GM23338 (cell line): ENCODE measurements around the gene PDE6H. TPM values are rescaled to one million over a fixed set of nuclear protein-coding genes. Genes with fewer than 3 reads are reported as not detected.

ENCODE experiments used
- ATAC-seq: fragments of 200-7000 bp; cut with Tn5 transposase; 3 replicates; pipeline ENCODE4 v1.9.1; 2020
- DNase-seq: peaks from one replicate; pipeline ENCODE4 v3.0.0-alpha.2; 2015; ENCODE audit warnings: low spot score
- H2AFZ ChIP-seq: fragments of 200-600 bp; sonication (generic); 2 replicates; pipeline ENCODE4 v1.8.0; 2016; ENCODE audit warnings: antibody characterized with exemption, mild to moderate bottlenecking, moderate library complexity
- H3F3A ChIP-seq: fragments of 200-600 bp; sonication (generic); replicated peaks from 2 replicates; pipeline ENCODE4 v1.8.0; 2017; ENCODE audit warnings: antibody characterized with exemption, mixed run types, low read depth
- H3K27ac ChIP-seq: fragments of 200-600 bp; sonication (generic); 2 replicates; pipeline ENCODE4 v1.6.1; 2016; ENCODE audit warnings: low read depth
- H3K27me3 ChIP-seq: fragments of 200-600 bp; sonication (generic); 2 replicates; pipeline ENCODE4 v1.8.0; 2016; ENCODE audit warnings: mild to moderate bottlenecking, mixed run types, moderate library complexity; ENCODE audit not compliant: insufficient read depth
- H3K36me3 ChIP-seq: fragments of 200-600 bp; sonication (generic); 2 replicates; pipeline ENCODE4 v1.8.0; 2016; ENCODE audit warnings: mild to moderate bottlenecking; ENCODE audit not compliant: insufficient read depth
- H3K4me1 ChIP-seq: fragments of 200-600 bp; sonication (generic); 2 replicates; pipeline ENCODE4 v1.8.0; 2016; ENCODE audit warnings: mild to moderate bottlenecking, moderate library complexity; ENCODE audit not compliant: insufficient read depth
- H3K4me2 ChIP-seq: fragments of 200-600 bp; sonication (generic); 2 replicates; pipeline ENCODE4 v1.7.1; 2017; ENCODE audit warnings: mixed run types
- H3K4me3 ChIP-seq: fragments of 200-600 bp; sonication (generic); 2 replicates; pipeline ENCODE4 v1.6.1; 2016; ENCODE audit warnings: mixed run types
- H3K79me2 ChIP-seq: fragments of 200-600 bp; sonication (generic); replicated peaks from 2 replicates; pipeline ENCODE4 v1.8.0; 2017; ENCODE audit warnings: mild to moderate bottlenecking; ENCODE audit not compliant: insufficient read depth
- H3K9me2 ChIP-seq: fragments of 200-600 bp; sonication (generic); 2 replicates; pipeline ENCODE4 v1.8.0; 2017; ENCODE audit not compliant: insufficient read depth
- H4K20me1 ChIP-seq: fragments of 200-600 bp; sonication (generic); replicated peaks from 2 replicates; pipeline ENCODE4 v1.8.0; 2017; ENCODE audit warnings: mild to moderate bottlenecking; ENCODE audit not compliant: insufficient read depth
- H3K27ac Mint-ChIP-seq: 2 replicates; pipeline ENCODE4 v1.8.0; 2020; ENCODE audit warnings: inconsistent platforms, mild to moderate bottlenecking, moderate library complexity, mixed read lengths
- H3K27me3 Mint-ChIP-seq: 3 replicates; pipeline ENCODE4 v1.8.0; 2022; ENCODE audit warnings: low read depth, mild to moderate bottlenecking, moderate library complexity, mixed read lengths, inconsistent platforms; ENCODE audit not compliant: insufficient read depth, poor library complexity
- H3K36me3 Mint-ChIP-seq: 3 replicates; pipeline ENCODE4 v1.8.0; 2021; ENCODE audit warnings: low read depth, mild to moderate bottlenecking, inconsistent platforms, moderate library complexity, mixed read lengths
- H3K4me1 Mint-ChIP-seq: 3 replicates; pipeline ENCODE4 v1.8.0; 2020; ENCODE audit warnings: mild to moderate bottlenecking, inconsistent platforms, mixed read lengths
- H3K4me3 Mint-ChIP-seq: 3 replicates; pipeline ENCODE4 v1.8.0; 2021; ENCODE audit warnings: moderate library complexity, mild to moderate bottlenecking, inconsistent platforms, mixed read lengths
- H3K9me3 Mint-ChIP-seq: 3 replicates; pipeline ENCODE4 v1.8.0; 2020; ENCODE audit warnings: moderate library complexity, mild to moderate bottlenecking, inconsistent platforms, mixed read lengths
- CREB1 ChIP-seq: fragments of 250-450 bp; sonication (Bioruptor Pico); IDR thresholded peaks from 2 replicates; pipeline ENCODE4 v1.5.0; 2020; ENCODE audit warnings: low read depth, mild to moderate bottlenecking, moderate library complexity
- EZH2phosphoT487 ChIP-seq: fragments of 200-600 bp; sonication (generic); IDR thresholded peaks from one replicate; pipeline ENCODE4 v1.8.1; 2018; ENCODE audit warnings: antibody characterized with exemption; ENCODE audit not compliant: unreplicated experiment
- JUNB ChIP-seq: IDR thresholded peaks from one replicate; pipeline ENCODE4 v1.6.1; 2016; ENCODE audit warnings: antibody characterized with exemption; ENCODE audit not compliant: unreplicated experiment
- NANOG ChIP-seq: IDR thresholded peaks from 2 replicates; pipeline ENCODE4 v1.6.1; 2016; ENCODE audit warnings: antibody characterized with exemption, borderline replicate concordance
- POLR2AphosphoS5 ChIP-seq: IDR thresholded peaks from 2 replicates; pipeline ENCODE4 v1.6.1; 2016; ENCODE audit warnings: antibody characterized with exemption, low read depth
- polyA plus RNA-seq: library from polyadenylated mRNA; unstranded; fragments of >200 nt; fragmentation: Nextera tagmentation; extraction: Ambion mirVana; gene quantifications from 2 replicates; pipeline ENCODE4 v1.2.1, GENCODE V29; 2016
- total RNA-seq: library from RNA; depleted of rRNA; stranded (reverse); fragments of >200 nt; shearing (Covaris generic); gene quantifications from 2 replicates; pipeline ENCODE4 v1.2.3, GENCODE V29; 2014
- TF ChIP-seq, protein P1 (sequence below): fragments of 250-450 bp; sonication (Bioruptor Pico); IDR thresholded peaks from 2 replicates; pipeline ENCODE4 v1.5.0; 2020; ENCODE audit warnings: mild to moderate bottlenecking, moderate library complexity

The PDE6H gene
- total and polyA plus RNA-seq, 2 experiments from 2014 or later = not detected

GRCh38 chr12:14950982-14951746 is 21.7 kb upstream of the PDE6H start (continued):
- TF ChIP-seq, protein P1, sequence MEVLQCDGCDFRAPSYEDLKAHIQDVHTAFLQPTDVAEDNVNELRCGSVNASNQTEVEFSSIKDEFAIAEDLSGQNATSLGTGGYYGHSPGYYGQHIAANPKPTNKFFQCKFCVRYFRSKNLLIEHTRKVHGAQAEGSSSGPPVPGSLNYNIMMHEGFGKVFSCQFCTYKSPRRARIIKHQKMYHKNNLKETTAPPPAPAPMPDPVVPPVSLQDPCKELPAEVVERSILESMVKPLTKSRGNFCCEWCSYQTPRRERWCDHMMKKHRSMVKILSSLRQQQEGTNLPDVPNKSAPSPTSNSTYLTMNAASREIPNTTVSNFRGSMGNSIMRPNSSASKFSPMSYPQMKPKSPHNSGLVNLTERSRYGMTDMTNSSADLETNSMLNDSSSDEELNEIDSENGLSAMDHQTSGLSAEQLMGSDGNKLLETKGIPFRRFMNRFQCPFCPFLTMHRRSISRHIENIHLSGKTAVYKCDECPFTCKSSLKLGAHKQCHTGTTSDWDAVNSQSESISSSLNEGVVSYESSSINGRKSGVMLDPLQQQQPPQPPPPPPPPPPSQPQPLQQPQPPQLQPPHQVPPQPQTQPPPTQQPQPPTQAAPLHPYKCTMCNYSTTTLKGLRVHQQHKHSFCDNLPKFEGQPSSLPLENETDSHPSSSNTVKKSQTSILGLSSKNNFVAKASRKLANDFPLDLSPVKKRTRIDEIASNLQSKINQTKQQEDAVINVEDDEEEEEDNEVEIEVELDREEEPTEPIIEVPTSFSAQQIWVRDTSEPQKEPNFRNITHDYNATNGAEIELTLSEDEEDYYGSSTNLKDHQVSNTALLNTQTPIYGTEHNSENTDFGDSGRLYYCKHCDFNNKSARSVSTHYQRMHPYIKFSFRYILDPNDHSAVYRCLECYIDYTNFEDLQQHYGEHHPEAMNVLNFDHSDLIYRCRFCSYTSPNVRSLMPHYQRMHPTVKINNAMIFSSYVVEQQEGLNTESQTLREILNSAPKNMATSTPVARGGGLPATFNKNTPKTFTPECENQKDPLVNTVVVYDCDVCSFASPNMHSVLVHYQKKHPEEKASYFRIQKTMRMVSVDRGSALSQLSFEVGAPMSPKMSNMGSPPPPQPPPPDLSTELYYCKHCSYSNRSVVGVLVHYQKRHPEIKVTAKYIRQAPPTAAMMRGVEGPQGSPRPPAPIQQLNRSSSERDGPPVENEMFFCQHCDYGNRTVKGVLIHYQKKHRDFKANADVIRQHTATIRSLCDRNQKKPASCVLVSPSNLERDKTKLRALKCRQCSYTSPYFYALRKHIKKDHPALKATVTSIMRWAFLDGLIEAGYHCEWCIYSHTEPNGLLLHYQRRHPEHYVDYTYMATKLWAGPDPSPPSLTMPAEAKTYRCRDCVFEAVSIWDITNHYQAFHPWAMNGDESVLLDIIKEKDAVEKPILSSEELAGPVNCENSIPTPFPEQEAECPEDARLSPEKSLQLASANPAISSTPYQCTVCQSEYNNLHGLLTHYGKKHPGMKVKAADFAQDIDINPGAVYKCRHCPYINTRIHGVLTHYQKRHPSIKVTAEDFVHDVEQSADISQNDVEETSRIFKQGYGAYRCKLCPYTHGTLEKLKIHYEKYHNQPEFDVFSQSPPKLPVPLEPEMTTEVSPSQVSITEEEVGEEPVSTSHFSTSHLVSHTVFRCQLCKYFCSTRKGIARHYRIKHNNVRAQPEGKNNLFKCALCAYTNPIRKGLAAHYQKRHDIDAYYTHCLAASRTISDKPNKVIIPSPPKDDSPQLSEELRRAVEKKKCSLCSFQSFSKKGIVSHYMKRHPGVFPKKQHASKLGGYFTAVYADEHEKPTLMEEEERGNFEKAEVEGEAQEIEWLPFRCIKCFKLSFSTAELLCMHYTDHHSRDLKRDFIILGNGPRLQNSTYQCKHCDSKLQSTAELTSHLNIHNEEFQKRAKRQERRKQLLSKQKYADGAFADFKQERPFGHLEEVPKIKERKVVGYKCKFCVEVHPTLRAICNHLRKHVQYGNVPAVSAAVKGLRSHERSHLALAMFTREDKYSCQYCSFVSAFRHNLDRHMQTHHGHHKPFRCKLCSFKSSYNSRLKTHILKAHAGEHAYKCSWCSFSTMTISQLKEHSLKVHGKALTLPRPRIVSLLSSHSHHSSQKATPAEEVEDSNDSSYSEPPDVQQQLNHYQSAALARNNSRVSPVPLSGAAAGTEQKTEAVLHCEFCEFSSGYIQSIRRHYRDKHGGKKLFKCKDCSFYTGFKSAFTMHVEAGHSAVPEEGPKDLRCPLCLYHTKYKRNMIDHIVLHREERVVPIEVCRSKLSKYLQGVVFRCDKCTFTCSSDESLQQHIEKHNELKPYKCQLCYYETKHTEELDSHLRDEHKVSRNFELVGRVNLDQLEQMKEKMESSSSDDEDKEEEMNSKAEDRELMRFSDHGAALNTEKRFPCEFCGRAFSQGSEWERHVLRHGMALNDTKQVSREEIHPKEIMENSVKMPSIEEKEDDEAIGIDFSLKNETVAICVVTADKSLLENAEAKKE = no peak
- TF ChIP-seq CREB1 (CRISPR knock-in tag) = no peak
- no peak for TF ChIP-seq JUNB
- no peak for TF ChIP-seq POLR2AphosphoS5
- TF ChIP-seq EZH2phosphoT487 = no peak

DNA sequence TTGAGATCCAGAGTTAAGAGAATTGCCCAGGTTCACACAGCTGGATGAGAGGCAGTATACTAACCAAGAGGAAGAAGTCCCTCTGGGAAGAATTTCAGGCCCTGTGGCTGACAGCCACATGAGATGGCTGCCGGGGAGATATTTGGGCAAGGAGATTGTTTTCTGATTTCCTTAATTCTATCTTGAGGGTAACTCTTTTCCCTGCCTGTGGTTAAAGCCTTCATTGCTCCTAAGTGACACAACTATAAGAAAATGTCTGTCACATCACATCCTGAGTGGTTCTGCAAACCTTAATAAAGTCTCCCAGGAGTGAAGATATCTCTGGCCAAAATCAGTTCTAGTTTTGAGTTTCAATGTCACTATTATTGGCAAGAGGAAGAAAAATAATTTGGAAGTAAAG is 21.0 kb upstream of the PDE6H start:
- no peaks in the 10 kb centered on the region for H3K36me3 ChIP-seq
- H3K4me3 ChIP-seq = no peak overlapping the region
- H3K79me2 ChIP-seq = no peaks in the 10 kb centered on the region
- Mint-ChIP-seq H3K36me3 (no peaks in the 10 kb centered on the region), H3K4me1 (peaks cover 18% of the 10 kb centered on the region), H3K27ac (no peak overlapping the region), H3K4me3 (no peak overlapping the region), H3K9me3 (no peaks in the 10 kb centered on the region), H3K27me3 (no peaks in the 10 kb centered on the region)
- no peak overlapping the region for H3K4me2 ChIP-seq
- no peaks in the 10 kb centered on the region for H3F3A ChIP-seq
- TF ChIP-seq, protein P1 = no peak
- TF ChIP-seq NANOG = no peak
- no peak for TF ChIP-seq CREB1 (CRISPR knock-in tag)
- H3K4me1 ChIP-seq = no peaks in the 10 kb centered on the region; the same call in 1 of the 2 replicates
- no peaks in the 10 kb centered on the region for H3K9me2 ChIP-seq
- no peak for DNase-seq
- no peak overlapping the region for H3K27ac ChIP-seq
- H4K20me1 ChIP-seq = no peaks in the 10 kb centered on the region
- no peak overlapping the region for H2AFZ ChIP-seq
- ATAC-seq = no peak
- H3K27me3 ChIP-seq = no peaks in the 10 kb centered on the region
